Panc1 (cell line): Measurements from ENCODE around the gene DMBX1. TPM values are rescaled to one million over a fixed set of nuclear protein-coding genes. Genes with fewer than 3 reads are reported as not detected.

ENCODE experiments used
- ATAC-seq: fragments of 200-7000 bp; cut with Tn5 transposase; 2 replicates; pipeline ENCODE4 v1.9.1; 2020; ENCODE audit warnings: mild to moderate bottlenecking, moderate library complexity
- BruUV-seq: library from RNA; stranded (reverse); fragments of 400-500 nt; replicated peaks from 2 replicates; lab custom pipeline; 2021; lab: Mats Ljungman, UMichigan
- CTCF ChIA-PET: fragments of 300-600 bp; sonication (Branson Sonifier 250); formaldehyde crosslinking; loops from one replicate; lab custom pipeline; 2022; ENCODE audit warnings: antibody characterized with exemption; lab: Charles Lee
- POLR2A ChIA-PET: fragments of 300-600 bp; sonication (Branson Sonifier 250); formaldehyde crosslinking; loops from one replicate; lab custom pipeline; 2022; ENCODE audit warnings: antibody characterized with exemption; lab: Charles Lee
- DNase-seq: peaks from one replicate; pipeline ENCODE4 v3.0.0-alpha.2; 2010; ENCODE audit warnings: low read depth, low spot score
- H3K27ac ChIP-seq: 2 replicates; pipeline ENCODE4 v1.5.1; 2011; ENCODE audit warnings: mild to moderate bottlenecking, low read length, inconsistent platforms
- H3K27me3 ChIP-seq: fragments of 200-500 bp; sonication (Bioruptor generic); 2 replicates; pipeline ENCODE4 v1.6.0; 2014; ENCODE audit warnings: low read length, inconsistent platforms; ENCODE audit not compliant: control insufficient read depth, insufficient read depth
- H3K36me3 ChIP-seq: fragments of 200-500 bp; sonication (Bioruptor generic); 2 replicates; pipeline ENCODE4 v1.5.1; 2014; ENCODE audit warnings: inconsistent platforms, mild to moderate bottlenecking, low read length, moderate library complexity; ENCODE audit not compliant: control insufficient read depth, insufficient read depth
- H3K4me1 ChIP-seq: 2 replicates; pipeline ENCODE4 v1.5.1; 2011; ENCODE audit warnings: inconsistent platforms, mild to moderate bottlenecking, low read length, moderate library complexity; ENCODE audit not compliant: control insufficient read depth, insufficient read depth
- H3K4me3 ChIP-seq, 2 experiments: 2 replicates each; pipeline ENCODE4 v1.5.1; 2011 to 2012; ENCODE audit warnings: low read depth in 2 of 2, low read length in 2 of 2, mild to moderate bottlenecking in 2 of 2, inconsistent platforms in 1 of 2, moderate library complexity in 1 of 2
- H3K9me3 ChIP-seq: fragments of 200-500 bp; sonication (Bioruptor generic); 2 replicates; pipeline ENCODE4 v1.5.1; 2014; ENCODE audit warnings: low read depth, mild to moderate bottlenecking, inconsistent platforms, low read length, moderate library complexity; ENCODE audit not compliant: control insufficient read depth, insufficient read depth
- POLR2AphosphoS5 ChIP-seq: IDR thresholded peaks from 2 replicates; pipeline ENCODE4 v1.6.1; 2012; ENCODE audit warnings: mild to moderate bottlenecking, low read depth, low read length, moderate library complexity
- SIN3A ChIP-seq: IDR thresholded peaks from 2 replicates; pipeline ENCODE4 v1.6.1; 2012; ENCODE audit warnings: low read depth, mild to moderate bottlenecking, low read length, moderate library complexity, borderline replicate concordance; ENCODE audit not compliant: insufficient read depth
- TCF7L2 ChIP-seq: IDR thresholded peaks from 2 replicates; pipeline ENCODE4 v1.6.1; 2011; ENCODE audit warnings: mild to moderate bottlenecking, low read depth, low read length, inconsistent platforms
- in situ Hi-C: cut with HindIII; loops from 2 replicates; pipeline ENCODE4 v1.10.0; 2016; ENCODE audit warnings: low sequenced_read_pairs, low pct_unique_long_range_greater_than_20kb
- intact Hi-C: fragments of 100-400 bp; cut with micrococcal nuclease; formaldehyde crosslinking; loops from one replicate; pipeline ENCODE4 v1.10.0; 2022; ENCODE audit not compliant: unreplicated experiment
- total RNA-seq: library from RNA; stranded (reverse); gene quantifications from one replicate; pipeline ENCODE4 v1.2.1, GENCODE V29; 2021; ENCODE audit not compliant: unreplicated experiment
- TF ChIP-seq, protein P1 (sequence below): fragments of 450-650 bp; IDR thresholded peaks from 2 replicates; pipeline ENCODE4 v1.5.1; 2017; ENCODE audit warnings: mild to moderate bottlenecking
- TF ChIP-seq, protein P2 (sequence below), 2 experiments: IDR thresholded peaks; 2 replicates each; pipeline ENCODE4 v1.6.1; 2011 to 2012; ENCODE audit warnings: low read depth in 2 of 2, control low read depth in 1 of 2, low read length in 1 of 2, mild to moderate bottlenecking in 1 of 2, moderate library complexity in 1 of 2; ENCODE audit not compliant: insufficient read depth in 1 of 2

DMBX1 gene
- total RNA-seq, 1 experiment from 2014 or later, result 0.05 TPM

DNA sequence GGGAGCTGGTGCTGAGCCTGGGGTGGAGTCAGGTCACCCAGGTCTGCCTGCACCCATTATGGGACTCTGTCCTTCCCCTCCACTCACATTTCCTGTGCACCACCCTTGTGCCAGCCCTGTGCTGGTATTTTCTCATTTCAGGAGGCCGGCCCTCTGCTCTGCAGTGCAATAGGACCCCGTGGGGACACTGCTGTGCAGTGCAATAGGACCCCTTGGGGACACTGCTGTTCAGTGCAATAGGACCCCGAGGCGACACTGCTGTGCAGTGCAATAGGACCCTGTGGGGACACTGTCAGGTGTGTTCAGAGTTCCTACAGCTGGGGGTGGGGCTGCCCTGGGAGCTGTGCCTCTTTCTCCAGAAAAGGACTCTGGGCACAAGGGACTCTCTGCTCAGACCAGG lies 36.2 kb upstream of the DMBX1 start:
- no peak for TF ChIP-seq POLR2AphosphoS5
- TF ChIP-seq, protein P1, sequence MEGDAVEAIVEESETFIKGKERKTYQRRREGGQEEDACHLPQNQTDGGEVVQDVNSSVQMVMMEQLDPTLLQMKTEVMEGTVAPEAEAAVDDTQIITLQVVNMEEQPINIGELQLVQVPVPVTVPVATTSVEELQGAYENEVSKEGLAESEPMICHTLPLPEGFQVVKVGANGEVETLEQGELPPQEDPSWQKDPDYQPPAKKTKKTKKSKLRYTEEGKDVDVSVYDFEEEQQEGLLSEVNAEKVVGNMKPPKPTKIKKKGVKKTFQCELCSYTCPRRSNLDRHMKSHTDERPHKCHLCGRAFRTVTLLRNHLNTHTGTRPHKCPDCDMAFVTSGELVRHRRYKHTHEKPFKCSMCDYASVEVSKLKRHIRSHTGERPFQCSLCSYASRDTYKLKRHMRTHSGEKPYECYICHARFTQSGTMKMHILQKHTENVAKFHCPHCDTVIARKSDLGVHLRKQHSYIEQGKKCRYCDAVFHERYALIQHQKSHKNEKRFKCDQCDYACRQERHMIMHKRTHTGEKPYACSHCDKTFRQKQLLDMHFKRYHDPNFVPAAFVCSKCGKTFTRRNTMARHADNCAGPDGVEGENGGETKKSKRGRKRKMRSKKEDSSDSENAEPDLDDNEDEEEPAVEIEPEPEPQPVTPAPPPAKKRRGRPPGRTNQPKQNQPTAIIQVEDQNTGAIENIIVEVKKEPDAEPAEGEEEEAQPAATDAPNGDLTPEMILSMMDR, result no peak
- no peak for TF ChIP-seq TCF7L2
- TF ChIP-seq SIN3A, result no peak
- TF ChIP-seq, protein P2, sequence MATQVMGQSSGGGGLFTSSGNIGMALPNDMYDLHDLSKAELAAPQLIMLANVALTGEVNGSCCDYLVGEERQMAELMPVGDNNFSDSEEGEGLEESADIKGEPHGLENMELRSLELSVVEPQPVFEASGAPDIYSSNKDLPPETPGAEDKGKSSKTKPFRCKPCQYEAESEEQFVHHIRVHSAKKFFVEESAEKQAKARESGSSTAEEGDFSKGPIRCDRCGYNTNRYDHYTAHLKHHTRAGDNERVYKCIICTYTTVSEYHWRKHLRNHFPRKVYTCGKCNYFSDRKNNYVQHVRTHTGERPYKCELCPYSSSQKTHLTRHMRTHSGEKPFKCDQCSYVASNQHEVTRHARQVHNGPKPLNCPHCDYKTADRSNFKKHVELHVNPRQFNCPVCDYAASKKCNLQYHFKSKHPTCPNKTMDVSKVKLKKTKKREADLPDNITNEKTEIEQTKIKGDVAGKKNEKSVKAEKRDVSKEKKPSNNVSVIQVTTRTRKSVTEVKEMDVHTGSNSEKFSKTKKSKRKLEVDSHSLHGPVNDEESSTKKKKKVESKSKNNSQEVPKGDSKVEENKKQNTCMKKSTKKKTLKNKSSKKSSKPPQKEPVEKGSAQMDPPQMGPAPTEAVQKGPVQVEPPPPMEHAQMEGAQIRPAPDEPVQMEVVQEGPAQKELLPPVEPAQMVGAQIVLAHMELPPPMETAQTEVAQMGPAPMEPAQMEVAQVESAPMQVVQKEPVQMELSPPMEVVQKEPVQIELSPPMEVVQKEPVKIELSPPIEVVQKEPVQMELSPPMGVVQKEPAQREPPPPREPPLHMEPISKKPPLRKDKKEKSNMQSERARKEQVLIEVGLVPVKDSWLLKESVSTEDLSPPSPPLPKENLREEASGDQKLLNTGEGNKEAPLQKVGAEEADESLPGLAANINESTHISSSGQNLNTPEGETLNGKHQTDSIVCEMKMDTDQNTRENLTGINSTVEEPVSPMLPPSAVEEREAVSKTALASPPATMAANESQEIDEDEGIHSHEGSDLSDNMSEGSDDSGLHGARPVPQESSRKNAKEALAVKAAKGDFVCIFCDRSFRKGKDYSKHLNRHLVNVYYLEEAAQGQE (IDR thresholded peaks at IDR 0.05; ENCODE audit: insufficient read depth in 1 of 2, low read depth in 2 of 2, low read length in 1 of 2), result no peak
- ChIA-PET CTCF (interaction anchor here (1.1 kb wide), 1 partner anchor 78 kb away, joined by 3 read pairs; no protein-coding TSS in a partner anchor), POLR2A (no interaction called here)
- Histone ChIP-seq H3K36me3 (no peaks in the 10 kb centered on the region), H3K4me1 (no peaks in the 10 kb centered on the region), H3K27ac (no peak overlapping the region), H3K4me3 (no peak overlapping the region), H3K27me3 (no peaks in the 10 kb centered on the region; the same call in 1 of the 2 replicates), H3K9me3 (no peaks in the 10 kb centered on the region)
- DNase-seq (no peak), ATAC-seq (0 out of 2 replicates have a peak, but pooled peaks have one; percentile 22)
- no TSS peak for BruUV-seq
- intact Hi-C loops, result no loop called here
- in situ Hi-C loops, result no loop called here

DNA sequence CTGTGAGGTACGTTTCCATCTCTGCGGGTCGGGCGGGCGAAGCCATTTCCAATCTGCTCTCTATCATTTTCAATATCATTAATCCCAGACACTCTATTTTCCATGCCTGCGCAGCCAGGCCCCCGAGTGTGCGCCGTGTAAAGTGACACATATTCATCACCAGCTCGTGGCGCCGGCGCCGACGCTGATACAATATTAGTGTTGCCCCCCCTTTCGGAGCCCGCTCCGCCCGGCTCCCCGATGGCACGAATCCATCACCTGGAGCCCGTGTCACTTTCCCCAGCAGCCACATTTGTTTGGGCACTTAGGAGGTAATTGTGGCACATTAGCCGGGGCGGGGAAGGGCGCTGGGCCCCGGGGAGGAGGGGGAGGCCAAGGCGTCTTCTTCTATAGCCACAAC lies 33.7 kb upstream of the DMBX1 start:
- Histone ChIP-seq H3K27me3 (no peaks in the 10 kb centered on the region; the same call in 1 of the 2 replicates), H3K4me3 (no peak overlapping the region), H3K4me1 (no peaks in the 10 kb centered on the region), H3K9me3 (no peaks in the 10 kb centered on the region), H3K36me3 (no peaks in the 10 kb centered on the region), H3K27ac (no peak overlapping the region)
- TF ChIP-seq TCF7L2 (no peak), SIN3A (no peak), POLR2AphosphoS5 (no peak)
- TF ChIP-seq, protein P1, result no peak
- TF ChIP-seq, protein P2 (IDR thresholded peaks at IDR 0.05; ENCODE audit: insufficient read depth in 1 of 2, low read depth in 2 of 2, low read length in 1 of 2), result no peak
- ATAC-seq (no peak), DNase-seq (no peak)
- POLR2A ChIA-PET, result no interaction called here
- intact Hi-C loops, result no loop called here
- in situ Hi-C loops, result no loop called here
- no TSS peak for BruUV-seq
- CTCF ChIA-PET, result no interaction called here
